ENCODE results near the gene INMT. TPM values are rescaled to one million over a fixed set of nuclear protein-coding genes. Genes with fewer than 3 reads are reported as not detected.

The INMT gene
- total and polyA plus RNA-seq, 2 of the 8 experiments (the other 6 are each of a cell fraction or from before 2014, with no cell fraction given), result 0.60 to 0.94 TPM

- TF ChIP-seq CHD7 (IDR thresholded peaks at IDR 0.05; ENCODE audit: insufficient replicate concordance, low read length), result no peak
These were observed 3.6 kb downstream of the INMT start (continued) for GRCh38 chr7:30755384-30756154.
